Colonic mucosa (tissue), 4 donors: ENCODE results near the gene ADORA1. TPM values are rescaled to one million over a fixed set of nuclear protein-coding genes. Genes with fewer than 3 reads are reported as not detected.

Source experiments
- DNase-seq: peaks from one replicate; pipeline ENCODE4 v3.0.0-alpha.2; 2020
- H3K27ac ChIP-seq: fragments of 200-600 bp; one replicate; pipeline ENCODE4 v1.8.0; 2021
- H3K27me3 ChIP-seq: fragments of 200-600 bp; one replicate; pipeline ENCODE4 v1.8.0; 2021
- H3K36me3 ChIP-seq: fragments of 200-600 bp; one replicate; pipeline ENCODE4 v1.8.0; 2021
- H3K4me1 ChIP-seq: fragments of 200-600 bp; one replicate; pipeline ENCODE4 v1.8.0; 2021; ENCODE audit warnings: mild to moderate bottlenecking
- H3K4me3 ChIP-seq: fragments of 200-600 bp; one replicate; pipeline ENCODE4 v1.8.0; 2021
- H3K9ac ChIP-seq, 2 donors: one replicate each; pipeline ENCODE4 v1.7.0; 2013; ENCODE audit warnings: control low read depth in 2 of 2, low read depth in 2 of 2, low read length in 2 of 2
- H3K9me3 ChIP-seq: fragments of 200-600 bp; one replicate; pipeline ENCODE4 v1.8.0; 2021
- intact Hi-C: fragments of 100-400 bp; cut with DNase I; formaldehyde crosslinking; loops from one replicate; pipeline ENCODE4 v1.14.1; 2022
- total RNA-seq, 2 donors: library from RNA; stranded (reverse); fragmentation: NEBNext Ultra II Directional in 1 of 2; extraction: Animal tissue kit (Norgen Biotek cat#: 25700) in 1 of 2; gene quantifications; one replicate each; pipeline ENCODE4 v1.2.1, GENCODE V29; 2021
- TF ChIP-seq, protein P1 (sequence below): fragments of 200-600 bp; IDR thresholded peaks from one replicate; pipeline ENCODE4 v1.8.0; 2022; ENCODE audit warnings: antibody characterized with exemption, mild to moderate bottlenecking
- donor health status: healthy.
- donor health status: DM: no; HTN: no; CAD: no.
- donor health status: DM: no; HTN: no; CAD: no.

ADORA1 gene
- total RNA-seq, 2 donors from 2014 or later: 0.42 to 1.6 TPM

GRCh38 chr1:203178821-203179666 is 51.5 kb downstream of the ADORA1 start:
- no peaks in the 10 kb centered on the region for H3K9me3 ChIP-seq
- no peak overlapping the region for H3K9ac ChIP-seq
- H3K4me3 ChIP-seq: no peak overlapping the region
- TF ChIP-seq, protein P1, sequence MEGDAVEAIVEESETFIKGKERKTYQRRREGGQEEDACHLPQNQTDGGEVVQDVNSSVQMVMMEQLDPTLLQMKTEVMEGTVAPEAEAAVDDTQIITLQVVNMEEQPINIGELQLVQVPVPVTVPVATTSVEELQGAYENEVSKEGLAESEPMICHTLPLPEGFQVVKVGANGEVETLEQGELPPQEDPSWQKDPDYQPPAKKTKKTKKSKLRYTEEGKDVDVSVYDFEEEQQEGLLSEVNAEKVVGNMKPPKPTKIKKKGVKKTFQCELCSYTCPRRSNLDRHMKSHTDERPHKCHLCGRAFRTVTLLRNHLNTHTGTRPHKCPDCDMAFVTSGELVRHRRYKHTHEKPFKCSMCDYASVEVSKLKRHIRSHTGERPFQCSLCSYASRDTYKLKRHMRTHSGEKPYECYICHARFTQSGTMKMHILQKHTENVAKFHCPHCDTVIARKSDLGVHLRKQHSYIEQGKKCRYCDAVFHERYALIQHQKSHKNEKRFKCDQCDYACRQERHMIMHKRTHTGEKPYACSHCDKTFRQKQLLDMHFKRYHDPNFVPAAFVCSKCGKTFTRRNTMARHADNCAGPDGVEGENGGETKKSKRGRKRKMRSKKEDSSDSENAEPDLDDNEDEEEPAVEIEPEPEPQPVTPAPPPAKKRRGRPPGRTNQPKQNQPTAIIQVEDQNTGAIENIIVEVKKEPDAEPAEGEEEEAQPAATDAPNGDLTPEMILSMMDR: no peak
- intact Hi-C loops: no loop called here
- H3K27ac ChIP-seq: no peak overlapping the region
- no peak for DNase-seq
- H3K4me1 ChIP-seq: no peaks in the 10 kb centered on the region
- no peaks in the 10 kb centered on the region for H3K27me3 ChIP-seq
- H3K36me3 ChIP-seq: no peaks in the 10 kb centered on the region

GRCh38 chr1:203179667-203180005 is 52.1 kb downstream of the ADORA1 start:
- no peak overlapping the region for H3K4me3 ChIP-seq
- H3K4me1 ChIP-seq: no peaks in the 10 kb centered on the region
- no peaks in the 10 kb centered on the region for H3K9me3 ChIP-seq
- no peaks in the 10 kb centered on the region for H3K27me3 ChIP-seq
- no peak overlapping the region for H3K27ac ChIP-seq
- TF ChIP-seq, protein P1: no peak
- no peak overlapping the region for H3K9ac ChIP-seq
- no peak for DNase-seq
- intact Hi-C loops: no loop called here
- no peaks in the 10 kb centered on the region for H3K36me3 ChIP-seq

GRCh38 chr1:203180611-203181330 is 53.2 kb downstream of the ADORA1 start:
- Histone ChIP-seq H3K27ac (no peak overlapping the region), H3K36me3 (no peaks in the 10 kb centered on the region), H3K9ac (no peak overlapping the region), H3K9me3 (no peaks in the 10 kb centered on the region), H3K4me3 (no peak overlapping the region), H3K4me1 (no peaks in the 10 kb centered on the region), H3K27me3 (no peaks in the 10 kb centered on the region)
- intact Hi-C loops: no loop called here
- TF ChIP-seq, protein P1: no peak
- no peak for DNase-seq

DNA sequence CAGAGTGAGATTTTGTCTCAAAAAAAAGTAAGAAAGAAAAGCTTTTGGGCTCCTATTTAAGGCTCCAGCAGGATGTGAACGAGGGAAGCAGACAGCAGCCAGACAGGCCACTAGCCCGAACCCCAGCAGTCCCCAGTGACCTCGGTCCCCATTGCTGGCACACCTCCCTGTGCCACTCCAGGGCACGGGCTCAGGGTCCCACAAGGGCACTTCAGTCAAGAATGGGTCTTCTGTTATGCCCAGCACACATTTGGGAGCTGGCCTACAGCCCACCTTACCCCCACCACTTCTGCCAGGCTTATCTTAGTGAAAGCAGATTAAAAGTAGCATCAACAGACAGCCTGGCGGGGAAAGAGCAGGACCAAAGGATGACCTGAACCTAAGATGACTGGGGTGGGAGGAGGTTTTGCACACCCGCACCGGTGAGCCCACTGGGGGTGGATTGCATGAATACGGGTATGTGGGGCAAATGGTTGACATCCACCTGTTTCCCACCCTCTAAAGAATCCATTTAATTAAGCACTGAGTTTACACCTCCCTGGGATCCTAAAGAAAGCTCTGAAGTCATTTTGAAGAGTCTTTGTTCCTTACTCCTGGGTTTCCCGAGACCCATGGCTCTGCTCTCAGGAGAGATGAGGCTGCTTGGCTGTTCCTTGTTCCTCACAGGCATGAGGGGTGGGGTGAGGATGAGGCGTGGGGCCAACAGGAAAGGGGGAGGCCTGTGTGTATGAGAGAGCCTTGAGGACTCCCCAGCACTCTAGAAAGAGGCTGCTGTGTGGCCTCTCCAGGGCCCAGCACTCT is 54.3 kb downstream of the ADORA1 start:
- no peak for DNase-seq
- intact Hi-C loops: no loop called here

More for the DNA sequence above, 54.3 kb downstream of the ADORA1 start:
- H3K9ac ChIP-seq: no peak overlapping the region
- no peaks in the 10 kb centered on the region for H3K4me1 ChIP-seq
- no peaks in the 10 kb centered on the region for H3K9me3 ChIP-seq
- H3K4me3 ChIP-seq: no peak overlapping the region
- no peak overlapping the region for H3K27ac ChIP-seq
- no peaks in the 10 kb centered on the region for H3K36me3 ChIP-seq
- H3K27me3 ChIP-seq: no peaks in the 10 kb centered on the region
- TF ChIP-seq, protein P1: no peak
